CD14-positive monocyte (primary cell): ENCODE results near the gene TMPRSS2. TPM values are rescaled to one million over a fixed set of nuclear protein-coding genes. Genes with fewer than 3 reads are reported as not detected.

Experiments used
- DNase-seq, 3 donors: peaks; one replicate each; pipeline ENCODE4 v3.0.0-alpha.2; 2011 to 2022
- H2AFZ ChIP-seq: 2 replicates; pipeline ENCODE4 v1.6.0; 2012; ENCODE audit warnings: mild to moderate bottlenecking, low read depth, low read length, inconsistent platforms; ENCODE audit not compliant: insufficient read depth, poor library complexity, severe bottlenecking
- H3K27ac ChIP-seq, 2 donors: 1 replicate in 1 of 2; 2 replicates in 1 of 2; pipeline ENCODE4 v1.5.1; 2012 to 2013; ENCODE audit warnings: low read length in 2 of 2, control low read depth in 1 of 2, inconsistent platforms in 1 of 2, low read depth in 1 of 2, mild to moderate bottlenecking in 1 of 2
- H3K27me3 ChIP-seq, 2 donors: one replicate each; pipeline versions ENCODE4 v1.6.0 to v1.6.1; 2011 to 2013; ENCODE audit warnings: low read length in 2 of 2; ENCODE audit not compliant: control insufficient read depth in 2 of 2, insufficient read depth in 2 of 2
- H3K36me3 ChIP-seq, 2 donors: replicated peaks in 1 of 2; 1 replicate in 1 of 2; 2 replicates in 1 of 2; pipeline versions ENCODE4 v1.5.1 to v1.6.1; 2012 to 2013; ENCODE audit warnings: low read length in 2 of 2, control low read depth in 1 of 2, inconsistent platforms in 1 of 2, mild to moderate bottlenecking in 1 of 2; ENCODE audit not compliant: insufficient read depth in 2 of 2, control insufficient read depth in 1 of 2
- H3K4me1 ChIP-seq, 2 donors: 1 replicate in 1 of 2; 2 replicates in 1 of 2; pipeline versions ENCODE4 v1.5.1 to v1.6.1; 2012 to 2013; ENCODE audit warnings: low read length in 2 of 2, control low read depth in 1 of 2, inconsistent platforms in 1 of 2, mild to moderate bottlenecking in 1 of 2, moderate library complexity in 1 of 2; ENCODE audit not compliant: insufficient read depth in 2 of 2, control insufficient read depth in 1 of 2
- H3K4me2 ChIP-seq: replicated peaks from 2 replicates; pipeline ENCODE3; 2012; ENCODE audit warnings: low read length, moderate library complexity, mild to moderate bottlenecking; ENCODE audit not compliant: poor library complexity, severe bottlenecking; ENCODE audit errors: extremely low read depth
- H3K4me3 ChIP-seq, 3 experiments: fragments of 200-600 bp in 1 of 3; sonication (generic) in 1 of 3; replicated peaks in 1 of 3; 1 replicate in 2 of 3; 2 replicates in 1 of 3; pipeline ENCODE4 v1.5.1; 2011 to 2013; ENCODE audit warnings: low read length in 3 of 3, mild to moderate bottlenecking in 3 of 3, control low read depth in 2 of 3, low read depth in 2 of 3, inconsistent platforms in 1 of 3, moderate library complexity in 1 of 3
- H3K79me2 ChIP-seq: 2 replicates; pipeline ENCODE4 v1.6.0; 2012; ENCODE audit warnings: mild to moderate bottlenecking, control low read depth, inconsistent platforms, low read length, moderate library complexity; ENCODE audit not compliant: insufficient read depth
- H3K9ac ChIP-seq: 2 replicates; pipeline ENCODE4 v1.6.0; 2017; ENCODE audit warnings: low read length, mild to moderate bottlenecking; ENCODE audit not compliant: insufficient read depth, poor library complexity, severe bottlenecking
- H3K9me3 ChIP-seq, 2 donors: replicated peaks in 1 of 2; 1 replicate in 1 of 2; 2 replicates in 1 of 2; pipeline versions ENCODE4 v1.5.1 to v1.6.1; 2012 to 2013; ENCODE audit warnings: low read length in 2 of 2, control low read depth in 1 of 2; ENCODE audit not compliant: control insufficient read depth in 1 of 2, insufficient read depth in 1 of 2
- H4K20me1 ChIP-seq: 2 replicates; pipeline ENCODE4 v1.6.0; 2012; ENCODE audit warnings: mild to moderate bottlenecking, low read length, control low read depth, moderate library complexity; ENCODE audit not compliant: insufficient read depth
- H3K27ac Mint-ChIP-seq, 7 donors: one replicate each; pipeline ENCODE4 v1.8.0; 2020; ENCODE audit warnings: mild to moderate bottlenecking in 7 of 7, mixed read lengths in 7 of 7, moderate library complexity in 6 of 7, inconsistent platforms in 2 of 7
- H3K27me3 Mint-ChIP-seq, 3 donors: one replicate each; pipeline ENCODE4 v1.8.0; 2021 to 2022; ENCODE audit warnings: low read depth in 3 of 3, mild to moderate bottlenecking in 3 of 3, mixed read lengths in 3 of 3, moderate library complexity in 3 of 3, inconsistent platforms in 1 of 3
- H3K36me3 Mint-ChIP-seq, 2 donors: one replicate each; pipeline ENCODE4 v1.8.0; 2020; ENCODE audit warnings: mixed read lengths in 2 of 2, inconsistent platforms in 1 of 2, mild to moderate bottlenecking in 1 of 2
- H3K4me1 Mint-ChIP-seq: one replicate; pipeline ENCODE4 v1.8.0; 2020; ENCODE audit warnings: mild to moderate bottlenecking, mixed read lengths
- H3K4me3 Mint-ChIP-seq, 2 donors: one replicate each; pipeline ENCODE4 v1.8.0; 2020; ENCODE audit warnings: mild to moderate bottlenecking in 2 of 2, mixed read lengths in 2 of 2, moderate library complexity in 1 of 2
- H3K9me3 Mint-ChIP-seq, 7 donors: one replicate each; pipeline ENCODE4 v1.8.0; 2020 to 2022; ENCODE audit warnings: mixed read lengths in 7 of 7, mild to moderate bottlenecking in 6 of 7, moderate library complexity in 6 of 7, inconsistent platforms in 2 of 7
- CTCF ChIP-seq: fragments of 200-600 bp; IDR thresholded peaks from one replicate; pipeline ENCODE4 v1.8.0; 2022; ENCODE audit warnings: antibody characterized with exemption, mild to moderate bottlenecking
- WGBS: methylation state at CpG from one replicate; pipeline ENCODE4 v1.1.5; 2013; ENCODE audit warnings: missing lambda C conversion rate; ENCODE audit not compliant: insufficient coverage; 5-methylcytosine and 5-hydroxymethylcytosine counted together
- intact Hi-C, 2 donors: fragments of 100-400 bp; cut with micrococcal nuclease; formaldehyde crosslinking; loops; one replicate each; pipeline versions ENCODE4 v1.15.0 to v1.15.1; 2023
- polyA plus RNA-seq, 3 donors: library from polyadenylated mRNA; depleted of rRNA in 1 of 3; unstranded in 2 of 3; stranded (reverse) in 1 of 3; fragments of 300-500 nt in 2 of 3; fragments of >200 nt in 1 of 3; fragmentation: Illumina TruSeq in 2 of 3; gene quantifications; 1 replicate in 2 of 3; 2 replicates in 1 of 3; pipeline ENCODE4 v1.2.3, GENCODE V29; 2012 to 2021

TMPRSS2 gene
- polyA plus RNA-seq, 3 donors, result not detected

GRCh38 chr21:41552254-41552653 lies 44.3 kb upstream of the TMPRSS2 start:
- no peak for DNase-seq
- Histone ChIP-seq H3K79me2 (no peaks in the 10 kb centered on the region), H3K27me3 (no peaks in the 10 kb centered on the region), H3K27ac (no peak overlapping the region), H3K9me3 (no peaks in the 10 kb centered on the region), H3K9ac (no peak overlapping the region), H3K36me3 (no peaks in the 10 kb centered on the region), H3K4me2 (no peak overlapping the region), H3K4me3 (no peak overlapping the region), H3K4me1 (no peaks in the 10 kb centered on the region), H4K20me1 (no peaks in the 10 kb centered on the region), H2AFZ (no peak overlapping the region)
- Mint-ChIP-seq H3K27me3 (peaks cover 2 to 15% (median 10%) of the 10 kb centered on the region in 3 donors), H3K4me1 (peaks cover 2% of the 10 kb centered on the region), H3K4me3 (no peak overlapping the region), H3K36me3 (no peaks in the 10 kb centered on the region), H3K27ac (no peak overlapping the region), H3K9me3 (peaks cover 0 to 4% (median 0%) of the 10 kb centered on the region in 7 donors)
- TF ChIP-seq CTCF, result no peak
- intact Hi-C loops, result no loop called here
- 80% methylated on average over 1 of the region's 6 CpGs for WGBS

- H3K4me3 ChIP-seq, result no peak overlapping the region
- no peaks in the 10 kb centered on the region for H3K79me2 ChIP-seq
- H3K36me3 ChIP-seq, result no peaks in the 10 kb centered on the region
- H3K9ac ChIP-seq, result no peak overlapping the region
- no peak for TF ChIP-seq CTCF
- H2AFZ ChIP-seq, result no peak overlapping the region
- Mint-ChIP-seq H3K27ac (no peak overlapping the region), H3K4me3 (no peak overlapping the region), H3K9me3 (peaks cover 0 to 4% (median 0%) of the 10 kb centered on the region in 7 donors), H3K36me3 (no peaks in the 10 kb centered on the region), H3K27me3 (peaks cover 8 to 25% (median 17%) of the 10 kb centered on the region in 3 donors), H3K4me1 (peaks cover 4% of the 10 kb centered on the region)
- H3K4me1 ChIP-seq, result no peaks in the 10 kb centered on the region
- 95% methylated on average over 7 of the region's 8 CpGs for WGBS
- no peaks in the 10 kb centered on the region for H4K20me1 ChIP-seq
- intact Hi-C loops, result no loop called here
- no peaks in the 10 kb centered on the region for H3K9me3 ChIP-seq
- no peak for DNase-seq
- H3K27me3 ChIP-seq, result peaks cover 0 to 2% of the 10 kb centered on the region in 2 donors
- no peak overlapping the region for H3K27ac ChIP-seq
- no peak overlapping the region for H3K4me2 ChIP-seq
These were observed 40.8 kb upstream of the TMPRSS2 start for GRCh38 chr21:41548781-41549180.
